ENCODE measurements around the gene GP1BB.
"Not testable (repeated sequence)": the region's sequence is repeated elsewhere in the genome, so short reads cannot be mapped to it uniquely, and the experiment has no call there.

GP1BB gene

GRCh38 chr22:19693981-19694670 is 29.2 kb upstream of the GP1BB start:
- DNase-seq (ENCODE audit: low read depth) = no peak

- no peak for DNase-seq (ENCODE audit: low read depth)
Observed at GRCh38 chr22:19694696-19695095, 28.6 kb upstream of the GP1BB start.

- DNase-seq (ENCODE audit: low read depth) = no peak
Observed at GRCh38 chr22:19696504-19697276, 26.6 kb upstream of the GP1BB start.

GRCh38 chr22:19697871-19698270 is 25.5 kb upstream of the GP1BB start:
- not testable (repeated sequence) for DNase-seq (ENCODE audit: low read depth)

- DNase-seq (ENCODE audit: low read depth) = no peak
Observed at GRCh38 chr22:19700790-19701419, 22.4 kb upstream of the GP1BB start.

- DNase-seq (ENCODE audit: low read depth) = no peak
Observed at GRCh38 chr22:19701420-19702145, 21.8 kb upstream of the GP1BB start.

- no peak for DNase-seq (ENCODE audit: low read depth)
Observed at GRCh38 chr22:19703869-19704268, 19.5 kb upstream of the GP1BB start.

GRCh38 chr22:19704355-19705015 is 18.9 kb upstream of the GP1BB start:
- DNase-seq (ENCODE audit: low read depth) = no peak

GRCh38 chr22:19705181-19705934 is 18.0 kb upstream of the GP1BB start:
- no peak for DNase-seq (ENCODE audit: low read depth)

GRCh38 chr22:19706661-19707151 is 16.6 kb upstream of the GP1BB start:
- no peak for DNase-seq (ENCODE audit: low read depth)

- DNase-seq (ENCODE audit: low read depth) = no peak
Observed at GRCh38 chr22:19707347-19708290, 15.7 kb upstream of the GP1BB start.

GRCh38 chr22:19708321-19709011 is 14.9 kb upstream of the GP1BB start:
- no peak for DNase-seq (ENCODE audit: low read depth)

- DNase-seq (ENCODE audit: low read depth) = no peak
Observed at GRCh38 chr22:19709063-19709769, 14.1 kb upstream of the GP1BB start.

GRCh38 chr22:19710020-19710768 is 13.1 kb upstream of the GP1BB start:
- DNase-seq (ENCODE audit: low read depth) = no peak

GRCh38 chr22:19710769-19711106 is 12.6 kb upstream of the GP1BB start:
- no peak for DNase-seq (ENCODE audit: low read depth)

- no peak for DNase-seq (ENCODE audit: low read depth)
Observed at GRCh38 chr22:19713245-19713644, 10.1 kb upstream of the GP1BB start.

- no peak for DNase-seq (ENCODE audit: low read depth)
Observed at GRCh38 chr22:19713650-19714311, 9.6 kb upstream of the GP1BB start.

All from activated T-cell treated with anti-CD3 and anti-CD28 coated beads for 24 hours (primary cell).